Mammary epithelial cell (primary cell): Measurements from ENCODE around the gene GOLGA6B.

Experiments
- CTCF ChIP-seq, 2 donors: IDR thresholded peaks in 1 of 2; conservative IDR thresholded peaks in 1 of 2; 2 replicates each; pipeline ENCODE4 v1.5.1; 2011 to 2012; ENCODE audit warnings: inconsistent platforms in 2 of 2, low read length in 2 of 2, mild to moderate bottlenecking in 2 of 2, control low read depth in 1 of 2, low read depth in 1 of 2; ENCODE audit not compliant: insufficient read depth in 1 of 2; ENCODE audit errors: extremely low read depth in 1 of 2
- EZH2 ChIP-seq: IDR thresholded peaks from 2 replicates; pipeline ENCODE4 v1.6.1; 2012; ENCODE audit warnings: low read length, inconsistent platforms, borderline replicate concordance

- TF ChIP-seq CTCF (conservative IDR thresholded peaks at IDR 0.05 in 1 of 2, IDR thresholded peaks at IDR 0.05 in 1 of 2; ENCODE audit: extremely low read depth in 1 of 2, insufficient read depth in 1 of 2, low read depth in 1 of 2, low read length in 2 of 2) = no peak
- no peak for TF ChIP-seq EZH2
Measured at GRCh38 chr15:72698938-72699337, 44.4 kb downstream of the GOLGA6B start.
